BJ (cell line): ENCODE data around the gene DCT. TPM values are rescaled to one million over a fixed set of nuclear protein-coding genes. Genes with fewer than 3 reads are reported as not detected.

Experiments used
- CTCF ChIA-PET: fragments of 350-600 bp; formaldehyde crosslinking; extraction: SDS; loops from one replicate; lab custom pipeline; 2021; ENCODE audit warnings: antibody characterized with exemption, inconsistent platforms; lab: Yijun Ruan, JAX
- POLR2A ChIA-PET: fragments of 300-600 bp; sonication (Branson Sonifier 250); formaldehyde crosslinking; extraction: SDS; loops from one replicate; lab custom pipeline; 2021; ENCODE audit warnings: antibody characterized with exemption; lab: Charles Lee
- DNase-seq: peaks from one replicate; pipeline ENCODE4 v3.0.0-alpha.2; 2011; ENCODE audit warnings: low read depth
- H3K27me3 ChIP-seq: 2 replicates; pipeline ENCODE4 v1.6.0; 2011; ENCODE audit warnings: low read length; ENCODE audit not compliant: control insufficient read depth, insufficient read depth
- H3K36me3 ChIP-seq: 2 replicates; pipeline ENCODE4 v1.5.1; 2011; ENCODE audit warnings: low read length; ENCODE audit not compliant: control insufficient read depth, insufficient read depth
- H3K4me3 ChIP-seq: 2 replicates; pipeline ENCODE4 v1.5.1; 2011; ENCODE audit warnings: low read depth, mild to moderate bottlenecking, control low read depth, low read length
- polyA plus RNA-seq: library from polyadenylated mRNA; depleted of rRNA; stranded (reverse); fragments of >200 nt; gene quantifications from 2 replicates; pipeline ENCODE4 v1.2.3, GENCODE V29; 2011
- TF ChIP-seq, protein P1 (sequence below): IDR thresholded peaks from 2 replicates; pipeline ENCODE4 v1.5.1; 2011; ENCODE audit warnings: low read depth, mild to moderate bottlenecking, control low read depth, inconsistent platforms, low read length, moderate library complexity; ENCODE audit not compliant: insufficient read depth

Gene DCT
- polyA plus RNA-seq, 1 experiment, result not detected

DNA sequence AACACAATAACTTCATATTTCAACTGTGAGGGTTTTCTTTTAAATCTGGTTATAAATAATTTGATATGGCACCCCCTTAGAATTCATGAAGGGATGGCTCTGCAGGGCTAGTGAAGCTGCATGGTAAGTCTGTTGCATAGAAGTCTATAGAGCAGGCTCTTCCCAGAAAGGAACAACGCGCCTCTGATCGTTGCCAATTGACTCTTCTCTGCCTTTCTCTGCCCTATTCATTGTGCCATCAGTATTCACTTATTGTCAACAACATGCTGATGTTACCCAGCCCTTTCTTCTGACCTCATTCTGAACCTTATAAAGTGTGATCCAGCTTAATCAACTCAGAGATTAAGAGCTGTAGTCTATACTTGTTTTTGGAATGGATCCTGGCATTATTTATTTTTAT lies 16.3 kb upstream of the DCT start:
- DNase-seq, result no peak
- TF ChIP-seq, protein P1, sequence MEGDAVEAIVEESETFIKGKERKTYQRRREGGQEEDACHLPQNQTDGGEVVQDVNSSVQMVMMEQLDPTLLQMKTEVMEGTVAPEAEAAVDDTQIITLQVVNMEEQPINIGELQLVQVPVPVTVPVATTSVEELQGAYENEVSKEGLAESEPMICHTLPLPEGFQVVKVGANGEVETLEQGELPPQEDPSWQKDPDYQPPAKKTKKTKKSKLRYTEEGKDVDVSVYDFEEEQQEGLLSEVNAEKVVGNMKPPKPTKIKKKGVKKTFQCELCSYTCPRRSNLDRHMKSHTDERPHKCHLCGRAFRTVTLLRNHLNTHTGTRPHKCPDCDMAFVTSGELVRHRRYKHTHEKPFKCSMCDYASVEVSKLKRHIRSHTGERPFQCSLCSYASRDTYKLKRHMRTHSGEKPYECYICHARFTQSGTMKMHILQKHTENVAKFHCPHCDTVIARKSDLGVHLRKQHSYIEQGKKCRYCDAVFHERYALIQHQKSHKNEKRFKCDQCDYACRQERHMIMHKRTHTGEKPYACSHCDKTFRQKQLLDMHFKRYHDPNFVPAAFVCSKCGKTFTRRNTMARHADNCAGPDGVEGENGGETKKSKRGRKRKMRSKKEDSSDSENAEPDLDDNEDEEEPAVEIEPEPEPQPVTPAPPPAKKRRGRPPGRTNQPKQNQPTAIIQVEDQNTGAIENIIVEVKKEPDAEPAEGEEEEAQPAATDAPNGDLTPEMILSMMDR, result no peak
- ChIA-PET CTCF (no interaction called here), POLR2A (no interaction called here)
- Histone ChIP-seq H3K27me3 (no peaks in the 10 kb centered on the region), H3K36me3 (no peaks in the 10 kb centered on the region), H3K4me3 (no peak overlapping the region)

DNA sequence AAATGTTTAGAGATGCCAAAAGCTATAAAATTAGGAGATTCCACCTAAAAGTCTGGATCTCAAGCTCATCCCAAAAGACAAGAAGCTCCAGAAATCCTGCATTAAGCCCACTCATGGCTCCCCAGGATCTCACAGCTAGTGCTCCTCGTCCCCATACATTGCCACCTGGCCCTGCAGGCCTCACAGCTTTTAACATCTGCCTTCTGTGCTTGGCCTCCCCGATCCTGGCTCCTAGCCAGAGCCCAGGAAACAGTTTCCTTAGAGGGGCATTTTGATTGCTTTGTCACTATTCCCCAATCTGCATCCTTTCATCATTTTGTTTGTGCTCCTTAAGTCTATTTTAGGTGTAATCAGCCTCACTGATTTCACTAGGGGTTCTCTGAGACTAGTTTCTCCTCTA lies 14.5 kb upstream of the DCT start:
- Histone ChIP-seq H3K4me3 (no peak overlapping the region), H3K36me3 (no peaks in the 10 kb centered on the region), H3K27me3 (no peaks in the 10 kb centered on the region)
- TF ChIP-seq, protein P1, result no peak
- ChIA-PET POLR2A (no interaction called here), CTCF (no interaction called here)
- DNase-seq, result no peak

DNA sequence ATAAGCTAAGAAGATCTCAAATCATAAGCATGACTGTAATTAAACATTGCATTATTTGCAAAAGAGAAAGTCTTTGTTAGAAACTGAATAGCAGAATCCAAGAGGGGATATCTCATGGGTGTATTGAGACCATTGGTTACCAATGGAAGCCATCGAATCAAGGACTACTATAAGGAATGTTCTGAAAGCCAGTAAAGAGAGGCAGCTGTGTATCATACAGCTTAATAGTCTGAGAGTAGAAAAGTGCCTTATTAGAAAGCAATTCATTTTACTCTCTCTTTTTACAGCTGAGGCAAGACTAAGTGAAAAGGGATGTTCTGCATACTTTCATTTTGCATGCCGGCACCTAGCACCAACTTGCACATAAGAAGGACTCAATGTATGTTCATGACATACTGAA lies 7.6 kb upstream of the DCT start:
- no peaks in the 10 kb centered on the region for H3K36me3 ChIP-seq
- H3K27me3 ChIP-seq, result no peaks in the 10 kb centered on the region
- TF ChIP-seq, protein P1, result no peak
- DNase-seq, result no peak
- CTCF ChIA-PET, result no interaction called here
- POLR2A ChIA-PET, result no interaction called here
- no peak overlapping the region for H3K4me3 ChIP-seq

DNA sequence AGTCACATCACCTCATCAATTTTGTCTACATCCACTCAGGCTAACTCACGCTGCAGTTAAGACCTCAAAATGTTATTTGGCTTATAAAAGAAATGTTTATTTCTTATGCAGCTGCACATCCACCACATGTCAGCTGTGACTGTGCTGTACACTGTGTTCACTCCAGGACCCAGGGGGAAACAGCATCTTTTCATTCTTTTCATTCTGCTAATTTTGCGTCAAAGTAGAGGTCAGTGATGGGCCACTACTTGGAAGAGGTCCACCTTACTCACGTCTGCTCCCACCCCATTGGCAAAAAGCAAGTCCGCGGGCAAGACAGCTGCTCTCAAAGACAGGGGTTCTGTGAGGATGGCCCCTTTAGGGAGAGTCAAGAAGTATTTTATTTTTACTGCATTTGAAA lies 4.5 kb upstream of the DCT start:
- no peaks in the 10 kb centered on the region for H3K27me3 ChIP-seq
- TF ChIP-seq, protein P1, result no peak
- DNase-seq, result no peak
- no peaks in the 10 kb centered on the region for H3K36me3 ChIP-seq
- H3K4me3 ChIP-seq, result no peak overlapping the region
- POLR2A ChIA-PET, result interaction anchor here (0.6 kb wide), 1 partner anchor 91 kb away, joined by 3 read pairs; no protein-coding TSS in a partner anchor
- CTCF ChIA-PET, result no interaction called here

DNA sequence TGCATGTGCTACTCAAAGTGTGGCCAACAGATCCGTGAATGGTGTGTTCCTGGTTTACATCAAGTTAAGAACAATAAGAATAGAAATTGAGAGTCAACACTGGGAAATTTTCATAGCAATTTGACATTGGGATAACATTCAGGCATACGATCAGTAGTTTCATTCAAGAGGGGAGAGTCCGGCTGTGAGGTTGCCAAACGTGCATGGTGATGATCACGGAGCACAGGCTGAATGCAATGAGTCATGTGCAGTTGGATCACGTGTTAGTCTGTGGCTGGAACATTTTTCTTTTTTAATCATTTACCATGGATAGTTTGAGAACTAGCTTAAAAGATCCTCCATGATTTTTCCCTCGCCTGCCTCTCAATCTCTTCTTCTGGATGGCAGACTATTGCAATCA lies 2.5 kb upstream of the DCT start:
- POLR2A ChIA-PET, result no interaction called here
- CTCF ChIA-PET, result no interaction called here
- Histone ChIP-seq H3K27me3 (no peaks in the 10 kb centered on the region), H3K36me3 (no peaks in the 10 kb centered on the region), H3K4me3 (no peak overlapping the region)
- TF ChIP-seq, protein P1, result no peak
- DNase-seq, result no peak
